ENCODE results near the gene SETBP1.
A peak's percentile ranks its signal among the peaks of the same experiment; 100 is the strongest.

Gene SETBP1

DNA sequence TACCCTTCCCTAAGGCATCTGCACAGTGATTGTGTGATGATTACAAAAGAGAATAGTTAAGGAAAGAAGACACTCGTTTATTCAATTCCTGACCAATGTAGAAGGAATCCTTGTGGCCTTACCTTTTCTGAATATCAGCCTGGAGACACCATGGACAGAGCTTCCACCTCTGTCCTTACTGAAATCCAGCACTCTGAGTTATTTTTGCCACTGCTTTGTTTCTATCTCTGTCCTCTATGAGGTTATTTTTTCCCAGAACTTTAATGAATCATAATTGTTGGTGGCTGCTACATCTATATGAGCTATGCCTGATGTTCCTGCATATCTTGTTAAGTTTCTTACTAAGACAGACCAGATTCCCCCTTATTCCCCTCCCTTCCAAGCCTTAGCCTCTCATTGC lies 275.1 kb downstream of the SETBP1 start:
- peaks cover 16% of the 10 kb centered on the region; the same call in 1 of the 2 replicates for H3K9me3 ChIP-seq
- no peak overlapping the region for H3K27ac ChIP-seq
- H3K4me1 ChIP-seq = peaks cover 18% of the 10 kb centered on the region
- no peak overlapping the region for H3K4me2 ChIP-seq
- H3K4me3 ChIP-seq = no peak overlapping the region
- H3K9ac ChIP-seq = no peak overlapping the region
- H4K20me1 ChIP-seq = no peaks in the 10 kb centered on the region
- H3K36me3 ChIP-seq = peaks cover 14% of the 10 kb centered on the region
- no peaks in the 10 kb centered on the region for H3K27me3 ChIP-seq
- TF ChIP-seq Cebpa-rat (IDR thresholded peaks at IDR 0.05) = no peak

- peaks cover 2% of the 10 kb centered on the region; the same call in 1 of the 2 replicates for H3K36me3 ChIP-seq
- no peak overlapping the region for H3K4me3 ChIP-seq
- no peaks in the 10 kb centered on the region for H3K27me3 ChIP-seq
- no peak for TF ChIP-seq Cebpa-rat (IDR thresholded peaks at IDR 0.05)
- H3K4me2 ChIP-seq = no peak overlapping the region
- H3K4me1 ChIP-seq = peaks cover 18% of the 10 kb centered on the region
- H3K9me3 ChIP-seq = 0 out of 2 replicates have a peak, but pooled peaks cover 4% of the 10 kb centered on the region
- H3K9ac ChIP-seq = no peak overlapping the region
- no peak overlapping the region for H3K27ac ChIP-seq
- H4K20me1 ChIP-seq = no peaks in the 10 kb centered on the region
Measured at GRCh38 chr18:44957025-44957424, 276.3 kb downstream of the SETBP1 start.

- Histone ChIP-seq H3K27ac (no peak overlapping the region), H3K4me2 (no peak overlapping the region), H3K27me3 (no peaks in the 10 kb centered on the region), H3K4me3 (no peak overlapping the region), H3K9ac (no peak overlapping the region), H3K9me3 (no peaks in the 10 kb centered on the region), H4K20me1 (no peaks in the 10 kb centered on the region), H3K36me3 (no peaks in the 10 kb centered on the region), H3K4me1 (peaks cover 18% of the 10 kb centered on the region)
- no peak for TF ChIP-seq Cebpa-rat (IDR thresholded peaks at IDR 0.05)
Measured at GRCh38 chr18:44957461-44957860, 276.8 kb downstream of the SETBP1 start.

DNA sequence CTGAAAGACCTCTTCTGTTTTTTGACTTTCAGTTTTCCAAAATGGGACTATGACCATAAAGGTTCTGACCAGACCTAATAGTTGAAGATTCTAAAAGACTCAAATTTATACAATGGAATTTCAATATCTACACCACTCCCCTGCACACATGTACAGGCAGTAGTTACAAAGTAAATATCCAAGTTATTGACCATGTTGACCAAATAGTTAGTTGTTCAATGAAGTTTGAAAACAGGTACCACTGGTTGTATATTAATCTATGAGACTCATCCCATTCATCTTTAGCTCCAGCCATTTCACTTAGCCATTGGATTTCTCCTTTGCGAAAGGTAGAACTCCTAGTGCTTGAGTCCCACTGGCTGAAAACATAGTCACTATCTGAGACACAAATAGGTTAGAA lies 277.4 kb downstream of the SETBP1 start:
- Histone ChIP-seq H3K4me3 (no peak overlapping the region), H3K4me2 (no peak overlapping the region; the same call in 1 of the 2 replicates), H3K27ac (no peak overlapping the region), H4K20me1 (no peaks in the 10 kb centered on the region), H3K9ac (no peak overlapping the region), H3K4me1 (peaks cover 18% of the 10 kb centered on the region), H3K9me3 (no peaks in the 10 kb centered on the region), H3K27me3 (no peaks in the 10 kb centered on the region), H3K36me3 (no peaks in the 10 kb centered on the region)
- TF ChIP-seq Cebpa-rat (IDR thresholded peaks at IDR 0.05) = no peak

- peaks cover 18% of the 10 kb centered on the region for H3K4me1 ChIP-seq
- H3K4me2 ChIP-seq = peak overlapping the region; percentile 35
- H4K20me1 ChIP-seq = no peaks in the 10 kb centered on the region
- no peak overlapping the region for H3K9ac ChIP-seq
- no peaks in the 10 kb centered on the region for H3K27me3 ChIP-seq
- no peak overlapping the region for H3K4me3 ChIP-seq
- no peak overlapping the region for H3K27ac ChIP-seq
- no peaks in the 10 kb centered on the region for H3K9me3 ChIP-seq
- H3K36me3 ChIP-seq = no peaks in the 10 kb centered on the region
- TF ChIP-seq Cebpa-rat (IDR thresholded peaks at IDR 0.05) = no peak
Measured at GRCh38 chr18:44958455-44958854, 277.8 kb downstream of the SETBP1 start.

DNA sequence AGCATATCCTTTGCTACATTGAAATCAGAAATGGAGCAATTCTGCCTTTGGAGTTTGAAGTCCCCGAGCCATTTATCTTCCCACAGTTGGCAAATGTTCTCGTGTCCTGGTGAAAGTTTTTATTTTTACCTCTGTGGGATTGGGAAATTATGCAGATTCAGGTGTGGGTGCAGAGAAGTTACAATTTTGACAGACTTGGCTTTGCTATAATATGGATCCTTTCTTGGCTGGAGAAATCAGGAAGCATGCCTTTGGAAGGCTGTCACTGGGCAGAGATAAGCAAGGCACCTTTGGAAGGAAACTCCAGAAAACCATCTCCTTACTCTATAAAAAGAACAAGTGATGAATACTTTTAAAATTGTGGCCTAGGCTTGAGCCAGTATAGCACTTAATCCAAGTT lies 278.3 kb downstream of the SETBP1 start:
- TF ChIP-seq Cebpa-rat (IDR thresholded peaks at IDR 0.05) = no peak
- Histone ChIP-seq H3K27me3 (no peaks in the 10 kb centered on the region), H3K4me3 (no peak overlapping the region), H3K27ac (no peak overlapping the region), H3K4me2 (no peak overlapping the region; the same call in 1 of the 2 replicates), H3K9me3 (no peaks in the 10 kb centered on the region), H3K9ac (no peak overlapping the region), H3K4me1 (peaks cover 18% of the 10 kb centered on the region), H4K20me1 (no peaks in the 10 kb centered on the region), H3K36me3 (no peaks in the 10 kb centered on the region)

GRCh38 chr18:44960580-44960979 lies 279.9 kb downstream of the SETBP1 start:
- H3K9ac ChIP-seq = no peak overlapping the region
- H3K4me1 ChIP-seq = peaks cover 18% of the 10 kb centered on the region
- H3K27ac ChIP-seq = no peak overlapping the region
- H3K4me2 ChIP-seq = no peak overlapping the region; the same call in 1 of the 2 replicates
- no peak overlapping the region for H3K4me3 ChIP-seq
- TF ChIP-seq Cebpa-rat (IDR thresholded peaks at IDR 0.05) = no peak
- no peaks in the 10 kb centered on the region for H4K20me1 ChIP-seq
- H3K9me3 ChIP-seq = no peaks in the 10 kb centered on the region
- no peaks in the 10 kb centered on the region for H3K27me3 ChIP-seq
- H3K36me3 ChIP-seq = no peaks in the 10 kb centered on the region

- H3K36me3 ChIP-seq = no peaks in the 10 kb centered on the region
- no peak overlapping the region for H3K9ac ChIP-seq
- H3K27ac ChIP-seq = no peak overlapping the region
- no peak for TF ChIP-seq Cebpa-rat (IDR thresholded peaks at IDR 0.05)
- no peaks in the 10 kb centered on the region for H4K20me1 ChIP-seq
- H3K27me3 ChIP-seq = no peaks in the 10 kb centered on the region
- H3K9me3 ChIP-seq = no peaks in the 10 kb centered on the region
- H3K4me2 ChIP-seq = no peak overlapping the region
- H3K4me1 ChIP-seq = peaks cover 18% of the 10 kb centered on the region
- no peak overlapping the region for H3K4me3 ChIP-seq
Measured at GRCh38 chr18:44961288-44961995, 280.8 kb downstream of the SETBP1 start.

DNA sequence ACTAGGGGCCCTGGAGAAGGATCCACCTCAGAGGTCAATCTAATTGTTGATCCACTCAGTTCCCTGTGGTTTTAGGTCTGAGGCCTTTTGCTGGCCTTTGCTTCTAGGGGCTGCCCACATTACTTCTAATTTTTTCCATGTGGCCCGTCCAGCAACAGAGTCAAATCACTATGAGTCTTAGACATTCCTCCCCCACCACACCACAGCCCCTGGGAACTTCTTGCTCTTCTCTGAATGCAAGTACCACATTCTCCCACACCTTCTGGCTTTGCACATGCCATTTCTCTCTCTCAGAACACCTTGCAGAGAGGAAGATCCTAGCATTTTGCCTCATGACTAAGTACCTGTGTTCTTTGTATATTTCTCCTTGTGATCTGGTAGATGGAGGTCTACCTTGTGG lies 286.9 kb downstream of the SETBP1 start:
- no peak for TF ChIP-seq Cebpa-rat (IDR thresholded peaks at IDR 0.05)
- Histone ChIP-seq H3K4me2 (no peak overlapping the region), H3K27me3 (no peaks in the 10 kb centered on the region), H3K9ac (no peak overlapping the region), H3K27ac (no peak overlapping the region), H3K9me3 (no peaks in the 10 kb centered on the region), H3K4me3 (no peak overlapping the region), H4K20me1 (no peaks in the 10 kb centered on the region), H3K36me3 (no peaks in the 10 kb centered on the region), H3K4me1 (no peaks in the 10 kb centered on the region)

- Histone ChIP-seq H3K4me3 (no peak overlapping the region), H3K4me1 (no peaks in the 10 kb centered on the region), H3K36me3 (no peaks in the 10 kb centered on the region), H3K27ac (no peak overlapping the region), H3K27me3 (no peaks in the 10 kb centered on the region), H3K4me2 (no peak overlapping the region), H3K9me3 (no peaks in the 10 kb centered on the region), H3K9ac (no peak overlapping the region), H4K20me1 (no peaks in the 10 kb centered on the region)
- TF ChIP-seq Cebpa-rat (IDR thresholded peaks at IDR 0.05) = no peak
Measured at GRCh38 chr18:44968336-44968735, 287.6 kb downstream of the SETBP1 start.
